ENCODE data around the gene ANKRD13B.

DNA sequence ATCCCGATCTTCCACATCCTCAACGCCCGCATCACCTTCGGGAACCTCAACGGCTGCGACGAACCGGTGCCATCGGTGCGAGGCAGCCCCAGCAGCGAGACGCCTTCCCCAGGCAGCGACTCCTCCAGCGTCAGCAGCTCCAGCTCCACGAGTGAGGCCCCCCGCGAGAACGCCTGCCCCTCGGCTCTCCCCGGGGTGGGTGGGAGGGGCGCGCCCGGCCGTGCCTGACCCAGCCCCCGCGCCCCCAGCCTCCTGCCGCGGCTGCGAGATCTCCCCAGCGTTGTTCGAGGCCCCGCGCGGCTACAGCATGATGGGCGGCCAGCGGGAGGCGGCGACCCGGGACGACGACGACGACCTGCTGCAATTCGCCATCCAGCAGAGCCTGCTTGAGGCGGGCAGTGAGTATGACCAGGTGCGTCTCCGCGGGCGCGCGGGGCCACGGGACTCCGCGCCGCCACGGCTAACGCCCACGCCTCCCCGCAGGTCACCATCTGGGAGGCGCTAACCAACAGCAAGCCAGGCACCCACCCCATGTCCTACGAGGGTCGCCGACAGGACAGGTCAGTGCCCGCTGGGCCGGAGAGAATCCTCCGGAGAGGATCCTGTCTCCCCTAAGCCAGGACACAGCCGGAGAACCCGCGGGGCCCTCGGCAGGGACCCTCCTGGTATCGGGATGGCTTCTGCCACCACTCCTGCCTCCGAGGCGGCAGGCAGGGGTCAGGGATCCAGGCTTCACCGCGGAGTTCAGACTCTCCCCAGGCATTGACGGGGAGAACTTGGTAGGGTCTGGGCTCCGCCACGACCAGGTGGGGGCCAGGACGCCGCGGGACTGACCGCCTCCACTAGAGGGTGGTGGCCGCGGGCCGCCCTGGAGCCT lies 19.7 kb downstream of the ANKRD13B start:
- no peak for TF ChIP-seq POLR2A (IDR thresholded peaks at IDR 0.05)
- TF ChIP-seq, protein P1, sequence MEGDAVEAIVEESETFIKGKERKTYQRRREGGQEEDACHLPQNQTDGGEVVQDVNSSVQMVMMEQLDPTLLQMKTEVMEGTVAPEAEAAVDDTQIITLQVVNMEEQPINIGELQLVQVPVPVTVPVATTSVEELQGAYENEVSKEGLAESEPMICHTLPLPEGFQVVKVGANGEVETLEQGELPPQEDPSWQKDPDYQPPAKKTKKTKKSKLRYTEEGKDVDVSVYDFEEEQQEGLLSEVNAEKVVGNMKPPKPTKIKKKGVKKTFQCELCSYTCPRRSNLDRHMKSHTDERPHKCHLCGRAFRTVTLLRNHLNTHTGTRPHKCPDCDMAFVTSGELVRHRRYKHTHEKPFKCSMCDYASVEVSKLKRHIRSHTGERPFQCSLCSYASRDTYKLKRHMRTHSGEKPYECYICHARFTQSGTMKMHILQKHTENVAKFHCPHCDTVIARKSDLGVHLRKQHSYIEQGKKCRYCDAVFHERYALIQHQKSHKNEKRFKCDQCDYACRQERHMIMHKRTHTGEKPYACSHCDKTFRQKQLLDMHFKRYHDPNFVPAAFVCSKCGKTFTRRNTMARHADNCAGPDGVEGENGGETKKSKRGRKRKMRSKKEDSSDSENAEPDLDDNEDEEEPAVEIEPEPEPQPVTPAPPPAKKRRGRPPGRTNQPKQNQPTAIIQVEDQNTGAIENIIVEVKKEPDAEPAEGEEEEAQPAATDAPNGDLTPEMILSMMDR (IDR thresholded peaks at IDR 0.05) = no peak
